Astrocyte of the cerebellum (primary cell): Measurements from ENCODE around the gene MOV10L1.

Experiments
- DNase-seq: peaks from one replicate; pipeline ENCODE4 v3.0.0-alpha.2; 2011; ENCODE audit warnings: low read depth
- H3K4me3 ChIP-seq: 2 replicates; pipeline ENCODE4 v1.5.1; 2011; ENCODE audit warnings: mild to moderate bottlenecking, low read depth, low read length, moderate library complexity
- CTCF ChIP-seq: IDR thresholded peaks from 2 replicates; pipeline ENCODE4 v1.5.1; 2012; ENCODE audit warnings: low read length, low read depth, moderate library complexity, mild to moderate bottlenecking; ENCODE audit errors: missing control alignments
- in situ Hi-C: cut with HindIII; loops from 2 replicates; pipeline ENCODE4 v1.10.0; 2017; ENCODE audit warnings: low sequenced_read_pairs

The MOV10L1 gene

GRCh38 chr22:50115693-50116092 lies 25.9 kb downstream of the MOV10L1 start:
- in situ Hi-C loops = no loop called here
- no peak overlapping the region for H3K4me3 ChIP-seq
- DNase-seq = no peak
- TF ChIP-seq CTCF = no peak

GRCh38 chr22:50117168-50117762 lies 27.5 kb downstream of the MOV10L1 start:
- no peak for DNase-seq
- TF ChIP-seq CTCF = no peak
- in situ Hi-C loops = no loop called here
- H3K4me3 ChIP-seq = no peak overlapping the region

- in situ Hi-C loops = no loop called here
- DNase-seq = no peak
- H3K4me3 ChIP-seq = no peak overlapping the region
- TF ChIP-seq CTCF = no peak
Observed at GRCh38 chr22:50118129-50118528, 28.3 kb downstream of the MOV10L1 start.

GRCh38 chr22:50118557-50119168 lies 28.9 kb downstream of the MOV10L1 start:
- H3K4me3 ChIP-seq = no peak overlapping the region
- peak; percentile 81 for DNase-seq
- in situ Hi-C loops = no loop called here
- no peak for TF ChIP-seq CTCF

- TF ChIP-seq CTCF = no peak
- H3K4me3 ChIP-seq = no peak overlapping the region
- no peak for DNase-seq
- in situ Hi-C loops = no loop called here
Observed at GRCh38 chr22:50119169-50119767, 29.5 kb downstream of the MOV10L1 start.

- no peak for TF ChIP-seq CTCF
- no peak for DNase-seq
- H3K4me3 ChIP-seq = no peak overlapping the region
- in situ Hi-C loops = no loop called here
Observed at GRCh38 chr22:50119768-50120251, 30.0 kb downstream of the MOV10L1 start.
